Measurements from ENCODE around the gene STMN1.

The STMN1 gene

DNA sequence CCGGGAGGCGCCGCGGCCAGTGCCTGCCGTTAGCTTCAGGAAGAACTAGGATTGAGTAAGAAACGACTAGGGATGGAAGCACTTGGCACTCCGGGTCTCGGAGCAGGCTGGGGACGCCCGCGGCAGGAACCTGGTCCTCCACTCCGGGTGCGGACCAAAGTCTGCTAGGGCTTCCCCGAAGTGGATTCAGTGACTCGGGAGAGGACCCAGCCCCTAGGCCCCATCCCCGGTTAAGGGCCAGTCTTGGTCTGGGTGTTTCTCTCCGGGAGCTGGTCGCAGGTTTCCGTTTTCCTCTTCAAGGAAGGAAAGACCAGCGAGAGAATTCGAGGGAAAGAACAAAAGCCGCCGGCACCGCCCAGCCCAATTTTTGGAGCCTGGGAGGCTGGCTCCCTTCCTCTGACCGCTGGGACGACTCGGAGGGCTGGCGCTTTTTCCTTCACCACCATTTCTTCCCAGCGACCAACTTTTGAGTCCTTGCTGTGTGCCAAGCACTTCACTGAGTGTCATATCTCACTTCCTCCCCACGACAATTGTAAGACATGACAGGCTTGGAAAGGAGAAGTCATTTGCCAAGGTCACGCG, 16.8 kb upstream of the STMN1 start:
- DNase-seq (ENCODE audit: low read depth, low spot score), result no peak
- no peak overlapping the region for H3K4me3 ChIP-seq (ENCODE audit: low read length)

DNA sequence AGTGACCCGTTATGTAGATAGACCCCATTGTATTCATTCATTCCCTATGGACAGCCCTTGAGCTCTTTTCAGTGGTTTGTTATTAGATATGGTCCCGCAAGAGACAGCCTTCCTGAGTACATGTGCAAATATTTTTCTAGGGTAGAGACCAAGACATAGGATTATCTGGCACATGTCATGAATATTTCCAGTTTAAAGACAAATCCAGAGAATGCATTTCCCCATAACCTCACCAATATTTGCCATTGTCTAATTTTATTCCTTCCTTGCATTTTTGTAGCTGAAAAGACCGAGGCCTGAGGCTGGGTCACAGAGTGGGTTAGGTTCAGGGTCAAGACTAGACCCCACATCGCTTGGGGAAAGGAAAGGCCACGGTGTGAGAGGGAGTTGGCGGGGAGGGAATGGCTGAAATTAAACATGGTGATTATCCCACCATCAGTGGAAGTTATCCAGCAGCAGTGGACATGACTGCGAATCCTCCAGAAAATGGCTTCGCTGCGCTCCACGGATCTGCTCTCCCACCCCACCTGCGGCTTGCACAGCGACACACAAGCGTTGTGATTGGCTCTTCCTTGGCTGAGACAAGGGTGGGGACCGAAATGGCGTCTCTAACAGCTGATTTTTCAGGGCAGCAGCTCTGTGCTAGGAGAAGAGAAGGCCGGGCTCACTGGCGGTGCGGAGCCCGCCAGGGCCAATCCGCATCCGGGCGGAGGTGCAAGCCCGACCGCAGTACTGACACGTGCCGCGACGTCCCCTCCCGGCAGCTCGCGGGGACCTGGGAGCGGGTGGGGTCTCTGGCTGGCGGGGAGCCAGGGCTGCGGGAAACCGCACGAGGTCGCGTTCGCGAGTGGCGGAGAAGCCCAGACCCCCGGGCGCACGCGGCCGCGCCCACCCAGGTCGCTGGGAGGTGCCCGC, 16.1 kb upstream of the STMN1 start:
- H3K4me3 ChIP-seq (ENCODE audit: low read length), result peak overlapping the region; percentile 50
- DNase-seq (ENCODE audit: low read depth, low spot score), result peak; percentile 51

GRCh38 chr1:25918615-25919014, 12.4 kb upstream of the STMN1 start:
- DNase-seq (ENCODE audit: low read depth, low spot score), result no peak
- H3K4me3 ChIP-seq (ENCODE audit: low read length), result no peak overlapping the region

DNA sequence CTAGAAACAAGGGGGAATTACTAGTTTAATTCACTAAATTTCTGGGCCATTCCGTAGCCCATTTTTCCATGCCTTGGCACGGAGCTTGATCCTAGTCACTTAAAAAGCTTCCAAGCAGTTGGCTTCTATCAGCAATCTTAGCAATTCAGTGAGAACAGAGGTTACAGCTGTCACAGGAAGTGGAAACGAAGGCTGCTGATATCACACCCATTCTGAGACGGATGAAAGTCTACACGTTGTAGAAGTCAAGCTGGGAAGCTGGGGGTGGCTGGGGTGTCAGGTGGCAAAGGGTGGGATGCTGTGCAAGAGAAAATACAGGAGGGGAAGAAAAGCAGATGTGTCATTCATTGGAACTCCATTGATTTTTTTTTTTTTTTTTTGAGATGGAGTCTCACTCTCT, 11.8 kb upstream of the STMN1 start:
- DNase-seq (ENCODE audit: low read depth, low spot score), result peak; percentile 87
- H3K4me3 ChIP-seq (ENCODE audit: low read length), result peak overlapping the region; percentile 6; the same call in 1 of the 2 replicates

DNA sequence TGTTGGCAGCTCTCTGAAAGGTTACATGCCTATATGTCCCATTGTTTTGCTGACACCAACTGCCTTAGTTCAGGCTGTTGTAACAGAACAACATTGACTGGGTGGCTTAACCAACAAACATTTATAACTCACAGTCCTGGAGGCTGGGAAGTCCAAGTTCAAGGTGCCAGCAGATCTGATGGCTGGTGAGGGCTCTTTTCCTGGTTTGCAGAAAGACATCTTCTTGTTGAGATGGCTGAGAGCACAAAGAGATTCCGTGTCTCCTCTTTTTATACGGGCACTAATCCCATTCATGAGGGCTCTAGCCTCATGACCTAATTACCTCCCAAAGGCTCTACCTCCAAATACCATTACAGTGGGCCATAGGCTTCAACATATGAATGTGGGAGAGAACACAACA, 10.2 kb upstream of the STMN1 start:
- no peak overlapping the region for H3K4me3 ChIP-seq (ENCODE audit: low read length)
- DNase-seq (ENCODE audit: low read depth, low spot score), result no peak

DNA sequence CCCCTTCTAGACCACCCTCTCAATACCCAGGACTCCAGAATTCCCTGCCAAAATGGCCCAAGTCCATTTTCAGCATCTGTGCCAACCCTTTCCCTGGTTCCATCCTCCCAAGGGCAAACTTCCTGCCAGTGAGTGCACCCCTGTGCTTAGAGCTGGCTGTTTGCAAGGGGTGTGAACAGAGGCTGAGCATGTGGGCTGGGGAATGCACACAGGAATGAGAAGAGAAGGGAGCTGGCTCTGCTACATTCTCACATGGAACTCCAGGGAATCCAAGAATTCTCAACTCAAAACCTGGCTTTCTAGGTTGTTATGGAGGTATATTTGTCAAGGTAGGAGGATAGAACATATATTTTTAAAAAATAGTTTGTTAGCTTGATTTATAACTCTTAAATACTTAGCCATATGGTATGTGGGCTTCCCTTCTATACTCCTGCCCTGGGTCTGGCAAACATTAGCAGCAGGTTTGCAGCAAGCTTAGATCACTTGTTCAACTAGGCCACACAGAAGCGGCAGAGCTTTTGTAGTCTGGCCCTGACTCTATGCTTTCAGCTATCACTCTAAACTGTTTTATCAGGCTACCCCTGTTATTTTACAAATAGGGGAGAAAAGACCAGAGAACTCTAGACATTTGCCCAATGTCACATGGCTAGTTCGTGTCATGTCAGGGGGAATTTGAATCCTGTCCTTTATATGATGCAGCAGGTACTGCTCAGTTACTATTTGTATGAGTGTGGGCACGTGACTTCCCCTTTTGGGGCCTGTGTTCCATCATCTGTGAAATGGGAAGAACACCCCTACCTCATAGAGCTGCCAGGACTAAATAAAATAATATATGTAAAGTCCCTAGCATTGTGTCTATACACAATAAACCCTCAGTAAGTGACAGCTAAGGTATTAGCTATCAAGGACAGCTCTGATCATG, 8.1 kb upstream of the STMN1 start:
- no peak overlapping the region for H3K4me3 ChIP-seq (ENCODE audit: low read length)
- DNase-seq (ENCODE audit: low read depth, low spot score), result no peak

DNA sequence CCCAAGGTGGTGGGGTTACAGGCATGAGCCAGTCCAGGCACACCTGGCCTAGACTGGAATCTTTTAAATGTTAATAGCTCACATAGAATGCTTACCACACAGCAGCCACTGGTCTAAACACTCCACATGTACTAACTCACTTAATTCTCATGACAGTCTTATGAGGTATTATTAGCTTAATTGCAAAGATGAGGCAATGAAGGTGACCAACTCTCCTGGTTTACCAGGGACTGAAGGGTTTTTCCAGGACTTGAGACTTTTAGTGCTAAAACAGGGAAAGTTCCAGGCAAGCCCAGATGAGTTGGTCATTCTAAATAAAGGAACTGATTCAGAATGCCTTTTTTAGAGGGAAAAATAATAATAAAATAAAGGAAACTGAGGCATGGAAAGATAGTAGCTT, 7.0 kb upstream of the STMN1 start:
- no peak for DNase-seq (ENCODE audit: low read depth, low spot score)

GRCh38 chr1:25912076-25912831, 6.0 kb upstream of the STMN1 start:
- H3K4me3 ChIP-seq (ENCODE audit: low read length), result no peak overlapping the region
- no peak for DNase-seq (ENCODE audit: low read depth, low spot score)

More for the DNA sequence above, 7.0 kb upstream of the STMN1 start:
- no peak overlapping the region for H3K4me3 ChIP-seq (ENCODE audit: low read length)

- H3K4me3 ChIP-seq (ENCODE audit: low read length), result no peak overlapping the region
- DNase-seq (ENCODE audit: low read depth, low spot score), result no peak
Observed at GRCh38 chr1:25911162-25911561, 4.9 kb upstream of the STMN1 start.

- H3K4me3 ChIP-seq (ENCODE audit: low read length), result no peak overlapping the region
- no peak for DNase-seq (ENCODE audit: low read depth, low spot score)
Observed at GRCh38 chr1:25909040-25909439, 2.8 kb upstream of the STMN1 start.

- DNase-seq (ENCODE audit: low read depth, low spot score), result no peak
- no peak overlapping the region for H3K4me3 ChIP-seq (ENCODE audit: low read length)
Observed at GRCh38 chr1:25908161-25908560, 1.9 kb upstream of the STMN1 start.

DNA sequence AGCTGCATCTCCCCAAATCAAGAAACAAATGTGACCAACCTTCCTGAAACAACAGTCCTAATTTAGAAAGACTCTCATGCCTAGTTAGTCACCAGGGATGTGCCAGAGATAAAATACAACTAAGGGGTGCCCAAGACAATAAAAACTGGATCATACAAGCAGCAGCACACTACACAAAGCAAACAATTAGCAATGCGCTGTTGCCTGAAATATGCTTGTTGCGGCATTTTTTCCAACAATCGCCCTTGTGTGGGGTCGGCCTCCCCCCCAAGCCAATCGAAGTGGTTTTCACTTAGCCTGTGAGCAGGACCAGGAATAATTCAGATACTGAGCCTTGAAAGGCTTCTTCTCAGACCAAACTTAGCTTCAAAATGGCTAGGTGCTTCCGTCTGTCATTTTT, 1.4 kb upstream of the STMN1 start:
- DNase-seq (ENCODE audit: low read depth, low spot score), result no peak
- H3K4me3 ChIP-seq (ENCODE audit: low read length), result no peak overlapping the region

DNA sequence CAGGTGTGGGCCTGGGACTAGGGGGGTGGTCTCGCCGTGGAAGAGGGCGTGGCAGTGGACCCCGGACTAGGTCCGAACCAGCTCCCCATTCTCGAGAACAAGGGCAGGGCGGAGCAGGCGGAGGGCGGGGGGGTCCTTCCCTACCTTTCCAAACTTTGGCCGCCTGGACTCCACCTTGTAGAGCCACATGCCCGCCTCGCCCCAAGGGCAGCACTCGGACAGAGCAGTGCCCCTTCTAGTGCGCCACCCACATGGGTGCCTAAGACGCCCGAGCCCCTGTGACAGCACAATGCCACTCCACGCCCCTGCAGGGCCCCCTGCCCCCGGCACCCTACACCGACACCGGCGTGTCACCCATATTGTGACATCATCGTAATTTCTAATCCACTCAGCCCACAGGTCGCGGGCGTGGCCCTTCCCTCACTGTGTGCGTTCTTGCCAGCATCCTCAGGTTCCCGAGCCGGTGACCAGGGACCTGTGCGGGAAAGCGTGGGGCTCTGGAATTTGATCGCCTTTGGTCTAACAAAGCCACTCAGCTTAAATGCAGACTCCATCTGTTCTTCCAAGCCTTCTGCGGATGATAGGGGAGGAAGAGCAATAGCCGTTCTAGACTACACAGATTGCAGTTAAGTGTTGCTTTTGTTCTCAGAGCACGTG, 553 bp upstream of the STMN1 start:
- H3K4me3 ChIP-seq (ENCODE audit: low read length), result peak overlapping the region; percentile 62
- DNase-seq (ENCODE audit: low read depth, low spot score), result no peak

DNA sequence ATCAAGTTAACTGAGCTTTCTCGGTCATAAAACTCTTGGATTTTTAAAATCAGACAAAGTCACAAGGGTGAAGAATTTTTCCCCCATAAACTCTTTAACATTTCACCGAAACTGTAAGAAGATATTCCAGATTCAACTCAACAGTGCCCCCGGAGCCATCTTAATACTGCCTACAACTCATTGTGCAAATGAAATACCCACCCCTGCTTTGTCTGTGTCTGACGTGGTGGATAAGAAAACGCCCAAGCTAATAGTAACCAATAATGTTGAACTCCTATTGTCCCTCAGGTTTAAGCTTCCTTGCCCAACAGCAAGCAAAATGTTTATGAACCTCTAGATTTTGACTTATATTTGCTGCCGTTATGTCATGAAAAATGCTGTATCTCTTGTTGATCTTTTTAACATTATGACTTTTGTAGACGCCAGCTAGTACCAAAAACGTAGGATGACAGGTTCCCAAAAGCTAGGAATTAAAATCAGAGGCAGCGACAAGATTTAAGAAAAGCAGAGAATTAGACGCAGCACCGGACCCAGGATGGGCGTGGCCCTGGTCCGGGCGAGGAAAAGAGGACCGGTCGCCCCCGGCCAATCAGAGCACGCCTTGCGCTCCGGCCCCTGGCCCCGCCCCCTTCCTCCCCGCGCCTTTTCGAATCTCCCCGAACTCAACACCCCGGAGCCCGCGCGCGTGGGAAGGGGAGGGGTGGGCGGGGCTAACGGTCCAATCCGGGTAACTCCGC, 1.1 kb downstream of the STMN1 start:
- peak overlapping the region; percentile 62 for H3K4me3 ChIP-seq (ENCODE audit: low read length)
- DNase-seq (ENCODE audit: low read depth, low spot score), result peak; percentile 90

DNA sequence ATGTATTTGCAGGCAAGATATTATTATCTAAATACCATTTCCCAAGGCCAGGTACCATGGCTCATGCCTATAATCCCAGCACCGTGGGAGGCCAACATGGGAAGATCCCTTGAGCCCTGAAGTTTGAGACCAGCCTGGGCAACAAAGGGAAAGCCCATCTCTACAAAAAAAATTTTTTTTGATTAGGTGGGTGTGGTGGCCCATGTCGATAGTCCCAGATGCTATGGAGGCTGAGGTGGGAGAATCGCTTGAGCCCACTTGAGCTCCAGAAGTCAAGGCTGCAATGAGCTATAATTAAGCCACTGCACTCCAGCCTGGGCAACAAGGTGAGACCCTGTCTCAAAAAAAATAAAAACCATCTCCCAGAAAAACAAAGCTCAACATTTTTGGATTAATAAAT, 2.2 kb downstream of the STMN1 start:
- DNase-seq (ENCODE audit: low read depth, low spot score), result no peak
- peak overlapping the region; percentile 62 for H3K4me3 ChIP-seq (ENCODE audit: low read length)

GRCh38 chr1:25902462-25902861, 3.8 kb downstream of the STMN1 start:
- no peak for DNase-seq (ENCODE audit: low read depth, low spot score)
- H3K4me3 ChIP-seq (ENCODE audit: low read length), result no peak overlapping the region

DNA sequence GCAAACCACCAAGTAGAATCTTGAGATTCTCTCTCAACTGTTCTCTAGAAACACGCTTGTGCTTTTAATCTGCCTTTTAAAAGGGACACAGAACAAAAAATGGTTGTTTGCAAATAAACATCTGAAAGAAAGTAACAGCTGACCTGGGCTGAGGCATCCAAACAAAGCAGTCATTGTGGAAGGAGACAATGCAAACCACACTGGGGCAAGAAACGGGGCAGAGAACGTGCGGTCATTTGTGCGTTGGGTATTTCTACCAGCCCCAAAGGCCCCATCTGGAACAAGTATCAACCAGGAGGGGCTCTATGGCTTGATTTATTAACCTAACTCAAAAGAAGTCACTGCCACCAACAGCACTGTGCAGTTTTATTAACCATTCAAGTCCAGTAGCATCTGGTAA, 6.0 kb downstream of the STMN1 start:
- H3K4me3 ChIP-seq (ENCODE audit: low read length), result no peak overlapping the region
- no peak for DNase-seq (ENCODE audit: low read depth, low spot score)

DNA sequence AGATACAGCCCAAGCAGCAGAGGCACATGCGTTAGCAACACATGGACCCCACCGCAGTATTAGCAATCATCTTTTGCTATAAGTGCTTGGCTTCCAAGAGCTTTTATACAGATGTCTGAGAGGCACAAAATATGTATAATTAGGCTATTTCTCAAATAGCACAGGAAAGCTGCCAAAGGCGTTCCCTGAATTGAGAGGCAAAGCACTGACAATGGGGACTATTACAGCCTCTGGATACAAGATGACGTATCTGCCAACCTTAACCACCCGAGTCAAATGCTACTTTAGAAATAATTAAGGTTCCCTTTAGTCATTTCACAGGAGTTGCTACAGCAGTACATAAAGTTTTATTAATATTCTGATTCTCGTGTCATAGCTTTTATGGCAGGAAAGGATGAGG, 6.4 kb downstream of the STMN1 start:
- DNase-seq (ENCODE audit: low read depth, low spot score), result no peak
- H3K4me3 ChIP-seq (ENCODE audit: low read length), result no peak overlapping the region
